LNCAP (cell line): ENCODE measurements around the gene CCDC171.

Experiments used
- CTCF ChIP-seq: fragments of 450-650 bp; IDR thresholded peaks from 2 replicates; pipeline ENCODE4 v1.5.1; 2017; ENCODE audit warnings: mild to moderate bottlenecking

Gene CCDC171

GRCh38 chr9:15936306-15936921 is 383.6 kb downstream of the CCDC171 start:
- TF ChIP-seq CTCF = no peak

- peak; percentile 23; the same call in 1 of the 2 replicates for TF ChIP-seq CTCF
These were observed 390.1 kb downstream of the CCDC171 start for GRCh38 chr9:15942831-15943424.

GRCh38 chr9:15944341-15944740 is 391.5 kb downstream of the CCDC171 start:
- TF ChIP-seq CTCF = no peak

GRCh38 chr9:15959663-15960062 is 406.8 kb downstream of the CCDC171 start:
- TF ChIP-seq CTCF = no peak

- TF ChIP-seq CTCF = no peak
These were observed 408.4 kb downstream of the CCDC171 start for GRCh38 chr9:15961217-15961616.

- no peak for TF ChIP-seq CTCF
These were observed 412.5 kb downstream of the CCDC171 start for GRCh38 chr9:15965246-15965745.

GRCh38 chr9:15966471-15966870 is 413.6 kb downstream of the CCDC171 start:
- no peak for TF ChIP-seq CTCF

- TF ChIP-seq CTCF = peak; percentile 30; the same call in 1 of the 2 replicates
These were observed 414.2 kb downstream of the CCDC171 start for GRCh38 chr9:15967068-15967467.
